Measurements from ENCODE around the gene GPATCH1. TPM values are rescaled to one million over a fixed set of nuclear protein-coding genes. Genes with fewer than 3 reads are reported as not detected.

GPATCH1 gene
- total and polyA plus RNA-seq, 4 donors: 2.5 to 5.2 (median 3.6) TPM

DNA sequence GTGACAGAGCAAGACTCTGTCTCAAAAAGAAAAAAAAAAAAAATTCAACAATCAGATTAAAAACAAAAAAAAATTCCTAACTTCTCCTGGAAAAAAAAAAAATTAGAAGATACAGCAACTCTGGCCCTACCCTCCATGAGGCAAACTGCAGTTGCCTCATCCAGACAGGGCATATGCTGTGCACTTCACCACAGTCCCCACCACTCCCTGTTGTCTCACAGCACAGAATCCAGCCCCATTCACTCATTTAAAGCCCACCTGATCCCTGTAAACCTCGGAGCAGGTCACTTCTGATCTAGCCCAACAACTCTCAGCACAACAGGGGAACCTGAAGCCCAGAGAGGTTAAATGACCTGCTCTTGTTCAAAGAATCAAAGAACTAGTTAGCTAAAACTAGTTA, 41.2 kb upstream of the GPATCH1 start:
- Histone ChIP-seq H3K4me1 (ENCODE audit: control insufficient read depth in 4 of 4, insufficient read depth in 4 of 4, low read length in 3 of 4) (peaks cover 12 to 48% (median 26%) of the 10 kb centered on the region in 4 donors), H3K27me3 (ENCODE audit: control insufficient read depth in 4 of 4, insufficient read depth in 4 of 4, low read length in 3 of 4) (no peaks in the 10 kb centered on the region), H3K9me3 (ENCODE audit: control insufficient read depth in 4 of 4, low read length in 3 of 4) (no peaks in the 10 kb centered on the region), H3K27ac (ENCODE audit: low read depth in 1 of 2, low read length in 2 of 2) (peak overlapping the region; percentile 94 to 96), H3K9ac (ENCODE audit: low read depth in 1 of 2, low read length in 2 of 2) (peak overlapping the region in 1 of 2 donors; percentile 6), H3K36me3 (ENCODE audit: control insufficient read depth in 4 of 4, insufficient read depth in 3 of 4, low read depth in 1 of 4, low read length in 3 of 4) (no peaks in the 10 kb centered on the region), H3K4me3 (ENCODE audit: low read depth in 1 of 3, low read length in 3 of 3) (no peak overlapping the region)
- TF ChIP-seq FOXA1 (IDR thresholded peaks at IDR 0.05) (no peak), YY1 (IDR thresholded peaks at IDR 0.05) (no peak), GABPA (IDR thresholded peaks at IDR 0.05 in 1 of 2, conservative IDR thresholded peaks at IDR 0.05 in 1 of 2) (no peak), TAF1 (conservative IDR thresholded peaks at IDR 0.05) (no peak), RXRA (IDR thresholded peaks at IDR 0.05) (no peak), RAD21 (IDR thresholded peaks at IDR 0.05) (no peak), EGR1 (IDR thresholded peaks at IDR 0.05; ENCODE audit: low read depth in 2 of 2) (no peak), HNF4A (conservative IDR thresholded peaks at IDR 0.05) (no peak), NR2F2 (IDR thresholded peaks at IDR 0.05) (no peak), FOXA2 (IDR thresholded peaks at IDR 0.05) (no peak)
- TF ChIP-seq, protein P1, sequence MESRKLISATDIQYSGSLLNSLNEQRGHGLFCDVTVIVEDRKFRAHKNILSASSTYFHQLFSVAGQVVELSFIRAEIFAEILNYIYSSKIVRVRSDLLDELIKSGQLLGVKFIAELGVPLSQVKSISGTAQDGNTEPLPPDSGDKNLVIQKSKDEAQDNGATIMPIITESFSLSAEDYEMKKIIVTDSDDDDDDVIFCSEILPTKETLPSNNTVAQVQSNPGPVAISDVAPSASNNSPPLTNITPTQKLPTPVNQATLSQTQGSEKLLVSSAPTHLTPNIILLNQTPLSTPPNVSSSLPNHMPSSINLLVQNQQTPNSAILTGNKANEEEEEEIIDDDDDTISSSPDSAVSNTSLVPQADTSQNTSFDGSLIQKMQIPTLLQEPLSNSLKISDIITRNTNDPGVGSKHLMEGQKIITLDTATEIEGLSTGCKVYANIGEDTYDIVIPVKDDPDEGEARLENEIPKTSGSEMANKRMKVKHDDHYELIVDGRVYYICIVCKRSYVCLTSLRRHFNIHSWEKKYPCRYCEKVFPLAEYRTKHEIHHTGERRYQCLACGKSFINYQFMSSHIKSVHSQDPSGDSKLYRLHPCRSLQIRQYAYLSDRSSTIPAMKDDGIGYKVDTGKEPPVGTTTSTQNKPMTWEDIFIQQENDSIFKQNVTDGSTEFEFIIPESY (IDR thresholded peaks at IDR 0.05): no peak
- TF ChIP-seq, protein P2, sequence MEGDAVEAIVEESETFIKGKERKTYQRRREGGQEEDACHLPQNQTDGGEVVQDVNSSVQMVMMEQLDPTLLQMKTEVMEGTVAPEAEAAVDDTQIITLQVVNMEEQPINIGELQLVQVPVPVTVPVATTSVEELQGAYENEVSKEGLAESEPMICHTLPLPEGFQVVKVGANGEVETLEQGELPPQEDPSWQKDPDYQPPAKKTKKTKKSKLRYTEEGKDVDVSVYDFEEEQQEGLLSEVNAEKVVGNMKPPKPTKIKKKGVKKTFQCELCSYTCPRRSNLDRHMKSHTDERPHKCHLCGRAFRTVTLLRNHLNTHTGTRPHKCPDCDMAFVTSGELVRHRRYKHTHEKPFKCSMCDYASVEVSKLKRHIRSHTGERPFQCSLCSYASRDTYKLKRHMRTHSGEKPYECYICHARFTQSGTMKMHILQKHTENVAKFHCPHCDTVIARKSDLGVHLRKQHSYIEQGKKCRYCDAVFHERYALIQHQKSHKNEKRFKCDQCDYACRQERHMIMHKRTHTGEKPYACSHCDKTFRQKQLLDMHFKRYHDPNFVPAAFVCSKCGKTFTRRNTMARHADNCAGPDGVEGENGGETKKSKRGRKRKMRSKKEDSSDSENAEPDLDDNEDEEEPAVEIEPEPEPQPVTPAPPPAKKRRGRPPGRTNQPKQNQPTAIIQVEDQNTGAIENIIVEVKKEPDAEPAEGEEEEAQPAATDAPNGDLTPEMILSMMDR (IDR thresholded peaks at IDR 0.05; ENCODE audit: low read depth, low read length, missing input control): no peak
- TF ChIP-seq, protein P3, sequence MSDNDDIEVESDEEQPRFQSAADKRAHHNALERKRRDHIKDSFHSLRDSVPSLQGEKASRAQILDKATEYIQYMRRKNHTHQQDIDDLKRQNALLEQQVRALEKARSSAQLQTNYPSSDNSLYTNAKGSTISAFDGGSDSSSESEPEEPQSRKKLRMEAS (IDR thresholded peaks at IDR 0.05): no peak
- TF ChIP-seq, protein P4, sequence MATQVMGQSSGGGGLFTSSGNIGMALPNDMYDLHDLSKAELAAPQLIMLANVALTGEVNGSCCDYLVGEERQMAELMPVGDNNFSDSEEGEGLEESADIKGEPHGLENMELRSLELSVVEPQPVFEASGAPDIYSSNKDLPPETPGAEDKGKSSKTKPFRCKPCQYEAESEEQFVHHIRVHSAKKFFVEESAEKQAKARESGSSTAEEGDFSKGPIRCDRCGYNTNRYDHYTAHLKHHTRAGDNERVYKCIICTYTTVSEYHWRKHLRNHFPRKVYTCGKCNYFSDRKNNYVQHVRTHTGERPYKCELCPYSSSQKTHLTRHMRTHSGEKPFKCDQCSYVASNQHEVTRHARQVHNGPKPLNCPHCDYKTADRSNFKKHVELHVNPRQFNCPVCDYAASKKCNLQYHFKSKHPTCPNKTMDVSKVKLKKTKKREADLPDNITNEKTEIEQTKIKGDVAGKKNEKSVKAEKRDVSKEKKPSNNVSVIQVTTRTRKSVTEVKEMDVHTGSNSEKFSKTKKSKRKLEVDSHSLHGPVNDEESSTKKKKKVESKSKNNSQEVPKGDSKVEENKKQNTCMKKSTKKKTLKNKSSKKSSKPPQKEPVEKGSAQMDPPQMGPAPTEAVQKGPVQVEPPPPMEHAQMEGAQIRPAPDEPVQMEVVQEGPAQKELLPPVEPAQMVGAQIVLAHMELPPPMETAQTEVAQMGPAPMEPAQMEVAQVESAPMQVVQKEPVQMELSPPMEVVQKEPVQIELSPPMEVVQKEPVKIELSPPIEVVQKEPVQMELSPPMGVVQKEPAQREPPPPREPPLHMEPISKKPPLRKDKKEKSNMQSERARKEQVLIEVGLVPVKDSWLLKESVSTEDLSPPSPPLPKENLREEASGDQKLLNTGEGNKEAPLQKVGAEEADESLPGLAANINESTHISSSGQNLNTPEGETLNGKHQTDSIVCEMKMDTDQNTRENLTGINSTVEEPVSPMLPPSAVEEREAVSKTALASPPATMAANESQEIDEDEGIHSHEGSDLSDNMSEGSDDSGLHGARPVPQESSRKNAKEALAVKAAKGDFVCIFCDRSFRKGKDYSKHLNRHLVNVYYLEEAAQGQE (IDR thresholded peaks at IDR 0.05): no peak
- TF ChIP-seq, protein P5, sequence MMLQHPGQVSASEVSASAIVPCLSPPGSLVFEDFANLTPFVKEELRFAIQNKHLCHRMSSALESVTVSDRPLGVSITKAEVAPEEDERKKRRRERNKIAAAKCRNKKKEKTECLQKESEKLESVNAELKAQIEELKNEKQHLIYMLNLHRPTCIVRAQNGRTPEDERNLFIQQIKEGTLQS (IDR thresholded peaks at IDR 0.05): no peak
- no peak for DNase-seq (ENCODE audit: low spot score)
- 74% methylated on average over 1 of the region's 1 CpG for WGBS
